Stimulated activated CD8-positive, alpha-beta memory T cell treated with anti-CD3 and anti-CD28 coated beads, Interleukin-4, amount 100 ng/mL, for 4 hours (primary cell): ENCODE data around the gene ATP10A.

Experiments
- DNase-seq, 2 donors: peaks; one replicate each; pipeline ENCODE4 v3.0.0-alpha.2; 2020; ENCODE audit warnings: low read depth in 2 of 2, low spot score in 1 of 2

The ATP10A gene

GRCh38 chr15:25708391-25708790 is 154.7 kb downstream of the ATP10A start:
- DNase-seq: no peak

GRCh38 chr15:25707656-25708365 is 155.3 kb downstream of the ATP10A start:
- DNase-seq: no peak

- no peak for DNase-seq
Measured at GRCh38 chr15:25706176-25706955, 156.8 kb downstream of the ATP10A start.

- no peak for DNase-seq
Measured at GRCh38 chr15:25705433-25706115, 157.6 kb downstream of the ATP10A start.

GRCh38 chr15:25703726-25704125 is 159.4 kb downstream of the ATP10A start:
- DNase-seq: no peak

- no peak for DNase-seq
Measured at GRCh38 chr15:25701721-25702465, 161.2 kb downstream of the ATP10A start.

GRCh38 chr15:25700916-25701315 is 162.2 kb downstream of the ATP10A start:
- no peak for DNase-seq

- DNase-seq: no peak
Measured at GRCh38 chr15:25697586-25697985, 165.5 kb downstream of the ATP10A start.

GRCh38 chr15:25695875-25696760 is 167.0 kb downstream of the ATP10A start:
- DNase-seq: no peak

- no peak for DNase-seq
Measured at GRCh38 chr15:25694823-25695312, 168.3 kb downstream of the ATP10A start.

- DNase-seq: no peak
Measured at GRCh38 chr15:25694239-25694584, 168.9 kb downstream of the ATP10A start.

- DNase-seq: peak in 1 of 2 donors; percentile 5
Measured at GRCh38 chr15:25693321-25694238, 169.5 kb downstream of the ATP10A start.

GRCh38 chr15:25691544-25692430 is 171.3 kb downstream of the ATP10A start:
- no peak for DNase-seq

- no peak for DNase-seq
Measured at GRCh38 chr15:25690673-25691543, 172.2 kb downstream of the ATP10A start.

- DNase-seq: no peak
Measured at GRCh38 chr15:25689592-25689991, 173.5 kb downstream of the ATP10A start.

GRCh38 chr15:25688166-25688565 is 175.0 kb downstream of the ATP10A start:
- DNase-seq: no peak

- no peak for DNase-seq
Measured at GRCh38 chr15:25687689-25688088, 175.4 kb downstream of the ATP10A start.
